Measurements from ENCODE around the gene SFI1.

- TF ChIP-seq EZH2 (IDR thresholded peaks at IDR 0.05; ENCODE audit: insufficient read depth, poor library complexity, severe bottlenecking) (no peak), EZH2phosphoT487 (IDR thresholded peaks at IDR 0.05; ENCODE audit: insufficient read depth, low read depth) (no peak)
These were observed 20.5 kb upstream of the SFI1 start for GRCh38 chr22:31475800-31476199.
